NCI-H524 treated with DMSO at 0.1 percent for 48 hours (cell line): ENCODE measurements around the gene EXOC3L4.
A peak's percentile ranks its signal among the peaks of the same experiment; 100 is the strongest.
"Not testable (repeated sequence)": the region's sequence is repeated elsewhere in the genome, so short reads cannot be mapped to it uniquely, and the experiment has no call there.

Source experiments
- DNase-seq: peaks from one replicate; lab custom pipeline; 2025; lab: John Stamatoyannopoulos, UW

EXOC3L4 gene

GRCh38 chr14:103094406-103095209, at the start of gene EXOC3L4:
Gene EXOC3L4 (plus strand): TSS chr14:103094725. CDS start chr14:103100220, 5,495 bp downstream.
- no peak for DNase-seq

- DNase-seq = no peak
Measured at GRCh38 chr14:103045371-103045869, 49.1 kb upstream of the EXOC3L4 start.

- DNase-seq = not testable (repeated sequence)
Measured at GRCh38 chr14:103047453-103047852, 47.1 kb upstream of the EXOC3L4 start.

GRCh38 chr14:103050935-103051334, 43.6 kb upstream of the EXOC3L4 start:
- no peak for DNase-seq

- no peak for DNase-seq
Measured at GRCh38 chr14:103052407-103052806, 42.1 kb upstream of the EXOC3L4 start.

GRCh38 chr14:103055695-103056094, 38.8 kb upstream of the EXOC3L4 start:
- no peak for DNase-seq

GRCh38 chr14:103056322-103057027, 38.0 kb upstream of the EXOC3L4 start:
- no peak for DNase-seq

GRCh38 chr14:103057028-103057371, 37.5 kb upstream of the EXOC3L4 start:
- DNase-seq = no peak

GRCh38 chr14:103057372-103058163, 37.0 kb upstream of the EXOC3L4 start, which contains the start of gene CDC42BPB:
Gene CDC42BPB (minus strand): TSS chr14:103057549. CDS start chr14:103057173, 376 bp downstream.
- DNase-seq = peak; percentile 26

- no peak for DNase-seq
Measured at GRCh38 chr14:103058164-103059055, 36.1 kb upstream of the EXOC3L4 start.

GRCh38 chr14:103059556-103059955, 35.0 kb upstream of the EXOC3L4 start:
- no peak for DNase-seq

- no peak for DNase-seq
Measured at GRCh38 chr14:103061482-103061976, 33.0 kb upstream of the EXOC3L4 start.

- no peak for DNase-seq
Measured at GRCh38 chr14:103064436-103064835, 30.1 kb upstream of the EXOC3L4 start.

GRCh38 chr14:103064978-103065377, 29.5 kb upstream of the EXOC3L4 start:
- no peak for DNase-seq

GRCh38 chr14:103065861-103066260, 28.7 kb upstream of the EXOC3L4 start:
- no peak for DNase-seq

GRCh38 chr14:103066399-103066798, 28.1 kb upstream of the EXOC3L4 start:
- DNase-seq = no peak

- no peak for DNase-seq
Measured at GRCh38 chr14:103067231-103067954, 27.1 kb upstream of the EXOC3L4 start.

- no peak for DNase-seq
Measured at GRCh38 chr14:103068351-103069073, 26.0 kb upstream of the EXOC3L4 start.

GRCh38 chr14:103070263-103070885, 24.2 kb upstream of the EXOC3L4 start:
- DNase-seq = no peak
